ENCODE results near the gene TOPAZ1. TPM values are rescaled to one million over a fixed set of nuclear protein-coding genes. Genes with fewer than 3 reads are reported as not detected.

The TOPAZ1 gene
- total RNA-seq, 4 donors from 2014 or later: not detected

- no peak overlapping the region for H3K4me3 ChIP-seq
- H3K4me1 ChIP-seq: no peaks in the 10 kb centered on the region
- DNase-seq (ENCODE audit: extremely low spot score): no peak
- no peak overlapping the region for H3K27ac ChIP-seq (replicated peaks in 1 of 4)
- TF ChIP-seq, protein P1, sequence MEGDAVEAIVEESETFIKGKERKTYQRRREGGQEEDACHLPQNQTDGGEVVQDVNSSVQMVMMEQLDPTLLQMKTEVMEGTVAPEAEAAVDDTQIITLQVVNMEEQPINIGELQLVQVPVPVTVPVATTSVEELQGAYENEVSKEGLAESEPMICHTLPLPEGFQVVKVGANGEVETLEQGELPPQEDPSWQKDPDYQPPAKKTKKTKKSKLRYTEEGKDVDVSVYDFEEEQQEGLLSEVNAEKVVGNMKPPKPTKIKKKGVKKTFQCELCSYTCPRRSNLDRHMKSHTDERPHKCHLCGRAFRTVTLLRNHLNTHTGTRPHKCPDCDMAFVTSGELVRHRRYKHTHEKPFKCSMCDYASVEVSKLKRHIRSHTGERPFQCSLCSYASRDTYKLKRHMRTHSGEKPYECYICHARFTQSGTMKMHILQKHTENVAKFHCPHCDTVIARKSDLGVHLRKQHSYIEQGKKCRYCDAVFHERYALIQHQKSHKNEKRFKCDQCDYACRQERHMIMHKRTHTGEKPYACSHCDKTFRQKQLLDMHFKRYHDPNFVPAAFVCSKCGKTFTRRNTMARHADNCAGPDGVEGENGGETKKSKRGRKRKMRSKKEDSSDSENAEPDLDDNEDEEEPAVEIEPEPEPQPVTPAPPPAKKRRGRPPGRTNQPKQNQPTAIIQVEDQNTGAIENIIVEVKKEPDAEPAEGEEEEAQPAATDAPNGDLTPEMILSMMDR (IDR thresholded peaks at IDR 0.05): no peak
- no peak for TF ChIP-seq EP300 (IDR thresholded peaks at IDR 0.05)
- no peak for TF ChIP-seq POLR2A (IDR thresholded peaks at IDR 0.05; ENCODE audit: low read depth)
- TF ChIP-seq POLR2AphosphoS5 (IDR thresholded peaks at IDR 0.05): no peak
- H3K27me3 ChIP-seq: peaks cover 0 to 5% (median 0%) of the 10 kb centered on the region in 4 donors
- intact Hi-C loops (cut with DNase I): no loop called here
- 82% methylated on average over 2 of the region's 2 CpGs for WGBS
- no peaks in the 10 kb centered on the region for H3K9me3 ChIP-seq
- no peaks in the 10 kb centered on the region for H3K36me3 ChIP-seq
These were observed 50.6 kb downstream of the TOPAZ1 start for GRCh38 chr3:44292276-44292675.

- WGBS: 88% methylated on average over 1 of the region's 1 CpG
- Histone ChIP-seq H3K4me1 (no peaks in the 10 kb centered on the region), H3K27me3 (peaks cover 0 to 5% (median 0%) of the 10 kb centered on the region in 4 donors), H3K27ac (replicated peaks in 1 of 4) (no peak overlapping the region), H3K9me3 (no peaks in the 10 kb centered on the region), H3K36me3 (no peaks in the 10 kb centered on the region), H3K4me3 (no peak overlapping the region)
- intact Hi-C loops (cut with DNase I): no loop called here
- no peak for DNase-seq (ENCODE audit: extremely low spot score)
- TF ChIP-seq POLR2AphosphoS5 (IDR thresholded peaks at IDR 0.05): no peak
- no peak for TF ChIP-seq POLR2A (IDR thresholded peaks at IDR 0.05; ENCODE audit: low read depth)
- TF ChIP-seq, protein P1 (IDR thresholded peaks at IDR 0.05): no peak
- no peak for TF ChIP-seq EP300 (IDR thresholded peaks at IDR 0.05)
These were observed 51.3 kb downstream of the TOPAZ1 start for GRCh38 chr3:44292947-44293346.

GRCh38 chr3:44297255-44297654 lies 55.6 kb downstream of the TOPAZ1 start:
- DNase-seq (ENCODE audit: extremely low spot score): no peak
- Histone ChIP-seq H3K9me3 (no peaks in the 10 kb centered on the region), H3K4me3 (no peak overlapping the region), H3K4me1 (no peaks in the 10 kb centered on the region), H3K27ac (replicated peaks in 1 of 4) (no peak overlapping the region), H3K27me3 (peaks cover 0 to 5% (median 0%) of the 10 kb centered on the region in 4 donors), H3K36me3 (no peaks in the 10 kb centered on the region)
- no peak for TF ChIP-seq POLR2A (IDR thresholded peaks at IDR 0.05; ENCODE audit: low read depth)
- no peak for TF ChIP-seq POLR2AphosphoS5 (IDR thresholded peaks at IDR 0.05)
- intact Hi-C loops (cut with DNase I): no loop called here

GRCh38 chr3:44301746-44302145 lies 60.1 kb downstream of the TOPAZ1 start:
- TF ChIP-seq POLR2AphosphoS5 (IDR thresholded peaks at IDR 0.05): no peak
- TF ChIP-seq EP300 (IDR thresholded peaks at IDR 0.05): no peak
- TF ChIP-seq POLR2A (IDR thresholded peaks at IDR 0.05; ENCODE audit: low read depth): no peak
- TF ChIP-seq, protein P1 (IDR thresholded peaks at IDR 0.05): no peak
- H3K27ac ChIP-seq (replicated peaks in 1 of 4): no peak overlapping the region
- 79% methylated on average over 3 of the region's 3 CpGs for WGBS

GRCh38 chr3:44309500-44309899 lies 67.8 kb downstream of the TOPAZ1 start:
- Histone ChIP-seq H3K27me3 (no peaks in the 10 kb centered on the region), H3K27ac (replicated peaks in 1 of 4) (no peak overlapping the region), H3K9me3 (no peaks in the 10 kb centered on the region), H3K4me1 (no peaks in the 10 kb centered on the region), H3K36me3 (no peaks in the 10 kb centered on the region), H3K4me3 (no peak overlapping the region)
- intact Hi-C loops (cut with DNase I): no loop called here
- TF ChIP-seq POLR2AphosphoS5 (IDR thresholded peaks at IDR 0.05) (no peak), EP300 (IDR thresholded peaks at IDR 0.05) (no peak), POLR2A (IDR thresholded peaks at IDR 0.05; ENCODE audit: low read depth) (no peak)
- TF ChIP-seq, protein P1 (IDR thresholded peaks at IDR 0.05): no peak
- DNase-seq (ENCODE audit: extremely low spot score): no peak

More at GRCh38 chr3:44301746-44302145, 60.1 kb downstream of the TOPAZ1 start:
- H3K27me3 ChIP-seq: no peaks in the 10 kb centered on the region
- H3K9me3 ChIP-seq: no peaks in the 10 kb centered on the region
- intact Hi-C loops (cut with DNase I): no loop called here
- H3K4me3 ChIP-seq: no peak overlapping the region
- H3K4me1 ChIP-seq: no peaks in the 10 kb centered on the region
- no peaks in the 10 kb centered on the region for H3K36me3 ChIP-seq
- no peak for DNase-seq (ENCODE audit: extremely low spot score)

All from esophagus muscularis mucosa (tissue), 4 donors.